DND-41 (cell line): ENCODE measurements around the gene MSMB.
"Not testable (repeated sequence)": the region's sequence is repeated elsewhere in the genome, so short reads cannot be mapped to it uniquely, and the experiment has no call there.

ENCODE experiments used
- ATAC-seq: fragments of 200-7000 bp; cut with Tn5 transposase; 3 replicates; pipeline ENCODE4 v1.9.1; 2021; ENCODE audit warnings: low read depth; ENCODE audit not compliant: insufficient read depth
- DNase-seq: peaks from one replicate; pipeline ENCODE4 v3.0.0-alpha.2; 2020
- H2AFZ ChIP-seq: 2 replicates; pipeline ENCODE4 v1.6.0; 2012; ENCODE audit warnings: low read depth, low read length
- H3K27ac ChIP-seq: 2 replicates; pipeline ENCODE4 v1.5.1; 2012; ENCODE audit warnings: low read length, inconsistent platforms
- H3K27me3 ChIP-seq: fragments of 200-600 bp; sonication (generic); 2 replicates; pipeline ENCODE4 v1.6.0; 2012; ENCODE audit warnings: low read length, mild to moderate bottlenecking, inconsistent platforms; ENCODE audit not compliant: insufficient read depth, poor library complexity
- H3K36me3 ChIP-seq: 2 replicates; pipeline ENCODE4 v1.5.1; 2012; ENCODE audit warnings: low read length, inconsistent platforms; ENCODE audit not compliant: insufficient read depth
- H3K4me1 ChIP-seq: 2 replicates; pipeline ENCODE4 v1.5.1; 2012; ENCODE audit warnings: mild to moderate bottlenecking, low read length; ENCODE audit not compliant: insufficient read depth
- H3K4me2 ChIP-seq: 2 replicates; pipeline ENCODE4 v1.6.0; 2012; ENCODE audit warnings: mild to moderate bottlenecking, moderate library complexity, low read length, inconsistent platforms; ENCODE audit not compliant: insufficient read depth
- H3K4me3 ChIP-seq, 2 experiments: fragments of 200-600 bp in 1 of 2; shearing (Covaris generic) in 1 of 2; 2 replicates each; pipeline ENCODE4 v1.5.1; 2012 to 2016; ENCODE audit warnings: inconsistent platforms in 2 of 2, low read length in 2 of 2, mild to moderate bottlenecking in 2 of 2, low read depth in 1 of 2, moderate library complexity in 1 of 2
- H3K79me2 ChIP-seq: 2 replicates; pipeline ENCODE4 v1.6.0; 2012; ENCODE audit warnings: low read length, inconsistent platforms; ENCODE audit not compliant: insufficient read depth
- H3K9ac ChIP-seq: 2 replicates; pipeline ENCODE4 v1.6.0; 2012; ENCODE audit warnings: low read depth, mild to moderate bottlenecking, inconsistent platforms, low read length, moderate library complexity
- H3K9me3 ChIP-seq: 2 replicates; pipeline ENCODE4 v1.5.1; 2012; ENCODE audit warnings: low read length, moderate library complexity, mild to moderate bottlenecking, inconsistent platforms; ENCODE audit not compliant: insufficient read depth, severe bottlenecking
- H4K20me1 ChIP-seq: 2 replicates; pipeline ENCODE4 v1.6.0; 2012; ENCODE audit warnings: low read length; ENCODE audit not compliant: insufficient read depth
- CTCF ChIP-seq: IDR thresholded peaks from 2 replicates; pipeline ENCODE4 v1.5.1; 2012; ENCODE audit warnings: borderline replicate concordance, low read length, moderate library complexity, mild to moderate bottlenecking; ENCODE audit not compliant: poor library complexity, severe bottlenecking; ENCODE audit errors: extremely low read depth
- EZH2 ChIP-seq: IDR thresholded peaks from 3 replicates; pipeline ENCODE4 v1.6.1; 2012; ENCODE audit warnings: borderline replicate concordance, low read depth, mild to moderate bottlenecking, moderate library complexity, low read length, inconsistent platforms; ENCODE audit not compliant: severe bottlenecking

MSMB gene

DNA sequence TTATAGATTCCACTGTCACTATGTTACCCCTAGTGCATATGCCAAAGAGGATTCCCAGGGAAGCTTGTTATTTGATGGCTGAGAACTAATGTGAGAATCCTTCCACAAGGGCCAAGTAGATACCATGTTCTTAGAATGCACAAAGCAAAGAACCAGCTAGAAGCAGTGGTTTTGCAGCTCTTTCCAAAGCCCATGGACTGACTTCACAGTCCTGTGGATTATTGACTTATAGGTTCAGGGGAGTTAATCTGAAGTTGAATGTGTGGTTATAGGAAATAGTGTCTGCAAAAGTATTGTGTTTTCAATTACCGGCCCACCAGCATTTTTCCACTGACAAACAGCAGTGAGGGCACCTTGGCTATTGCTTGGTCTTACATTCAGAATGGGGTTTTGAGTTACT lies 45.5 kb downstream of the MSMB start:
- Histone ChIP-seq H3K27me3 (no peaks in the 10 kb centered on the region), H3K36me3 (peaks cover 82% of the 10 kb centered on the region), H3K4me2 (no peak overlapping the region), H3K9ac (no peak overlapping the region), H3K79me2 (peaks cover 17% of the 10 kb centered on the region), H3K4me1 (no peaks in the 10 kb centered on the region), H3K4me3 (no peak overlapping the region), H4K20me1 (peaks cover 15% of the 10 kb centered on the region; the same call in 1 of the 2 replicates), H2AFZ (no peak overlapping the region), H3K9me3 (no peaks in the 10 kb centered on the region), H3K27ac (no peak overlapping the region)
- no peak for DNase-seq
- ATAC-seq, result no peak
- no peak for TF ChIP-seq EZH2
- no peak for TF ChIP-seq CTCF

DNA sequence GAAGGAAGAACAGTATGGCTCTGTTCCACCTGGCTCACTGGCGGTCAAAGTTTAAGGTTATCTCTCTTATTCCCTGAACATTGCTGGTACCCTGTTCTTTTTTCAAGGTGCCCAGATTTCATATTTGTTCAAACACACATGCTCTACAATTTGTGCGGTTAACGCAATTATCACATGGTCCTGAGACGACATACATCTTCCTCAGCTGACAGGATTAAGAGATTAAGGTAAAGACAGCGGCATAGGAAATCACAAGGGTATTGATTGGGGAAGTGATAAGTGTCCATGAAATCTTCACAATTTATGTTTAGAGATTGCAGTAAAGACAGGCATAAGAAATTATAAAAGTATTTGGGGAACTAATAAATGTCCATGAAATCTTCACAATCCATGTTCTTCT lies 46.1 kb downstream of the MSMB start:
- H3K4me1 ChIP-seq, H3K9ac ChIP-seq, H3K4me3 ChIP-seq, H3K27me3 ChIP-seq, H3K27ac ChIP-seq, ATAC-seq, H3K4me2 ChIP-seq, H2AFZ ChIP-seq, H3K9me3 ChIP-seq, DNase-seq: not testable (repeated sequence)
- peaks cover 77% of the 10 kb centered on the region for H3K36me3 ChIP-seq
- H4K20me1 ChIP-seq, result peaks cover 13% of the 10 kb centered on the region; the same call in 1 of the 2 replicates
- peaks cover 17% of the 10 kb centered on the region for H3K79me2 ChIP-seq

DNA sequence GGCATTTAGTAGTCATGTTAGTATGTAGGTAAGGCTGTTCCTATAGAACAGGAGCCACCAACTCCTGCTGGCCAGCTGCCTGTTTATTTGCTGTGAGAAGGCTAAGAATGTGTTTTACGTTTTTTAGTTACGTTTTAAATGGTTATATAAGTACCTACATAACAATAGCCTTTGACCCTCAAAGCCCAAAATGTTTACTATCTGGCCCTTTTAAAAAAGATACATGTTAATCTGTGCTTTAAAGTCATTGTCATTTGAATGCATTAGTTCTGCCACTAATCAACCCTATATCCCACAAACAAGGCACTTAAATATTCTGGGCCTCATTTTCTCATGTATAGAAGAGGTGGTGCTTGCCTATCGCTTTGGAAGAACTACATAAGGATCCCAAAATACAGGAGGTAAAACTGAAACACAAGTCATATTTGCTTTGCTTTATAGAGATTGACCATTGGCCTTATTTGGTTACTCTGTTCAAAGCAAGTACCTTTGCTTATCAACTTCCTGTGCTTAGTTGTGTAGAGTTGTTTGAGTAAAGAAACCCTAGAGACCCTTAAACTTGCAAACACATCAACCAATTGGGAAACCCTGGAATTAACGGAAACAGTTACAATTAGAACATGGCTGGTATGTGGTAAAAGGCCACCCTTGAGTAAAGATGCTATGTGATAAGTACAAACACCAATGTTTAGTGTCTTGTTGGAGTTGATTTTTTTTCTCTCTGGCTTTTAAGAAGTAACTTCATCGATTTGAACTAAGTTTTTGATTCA lies 47.9 kb downstream of the MSMB start:
- Histone ChIP-seq H3K9ac (no peak overlapping the region), H2AFZ (no peak overlapping the region), H3K36me3 (peaks cover 66% of the 10 kb centered on the region), H3K4me1 (no peaks in the 10 kb centered on the region), H3K4me2 (no peak overlapping the region), H4K20me1 (peaks cover 13% of the 10 kb centered on the region; the same call in 1 of the 2 replicates), H3K79me2 (peaks cover 21% of the 10 kb centered on the region), H3K27me3 (no peaks in the 10 kb centered on the region), H3K27ac (no peak overlapping the region), H3K4me3 (no peak overlapping the region), H3K9me3 (no peaks in the 10 kb centered on the region)
- TF ChIP-seq CTCF (no peak), EZH2 (no peak)
- no peak for ATAC-seq
- no peak for DNase-seq

DNA sequence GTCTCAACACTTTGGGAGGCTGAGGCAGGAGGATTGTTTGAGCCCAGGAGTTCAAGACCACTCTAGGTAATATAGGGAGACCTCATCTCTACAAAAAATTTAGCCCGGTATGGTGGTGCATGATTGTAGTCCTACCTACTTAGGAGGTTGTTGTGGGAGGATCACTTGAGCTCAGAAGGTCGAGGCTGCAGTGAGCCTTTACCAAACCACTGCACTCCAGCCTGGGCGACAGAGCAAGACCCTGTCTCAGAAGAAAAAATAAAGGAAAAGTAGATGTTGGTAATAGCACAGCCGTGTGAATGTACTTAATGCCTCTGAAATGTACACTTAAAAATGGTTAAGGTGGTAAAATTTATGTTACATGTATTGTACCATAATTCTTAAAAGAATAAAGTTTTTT lies 48.5 kb downstream of the MSMB start:
- no peaks in the 10 kb centered on the region for H3K9me3 ChIP-seq
- no peak overlapping the region for H3K4me3 ChIP-seq
- no peak overlapping the region for H3K27ac ChIP-seq
- H3K36me3 ChIP-seq, result peaks cover 65% of the 10 kb centered on the region
- TF ChIP-seq EZH2, result no peak
- TF ChIP-seq CTCF, result no peak
- peaks cover 18% of the 10 kb centered on the region; the same call in 1 of the 2 replicates for H3K79me2 ChIP-seq
- no peak for ATAC-seq
- no peaks in the 10 kb centered on the region for H3K4me1 ChIP-seq
- H4K20me1 ChIP-seq, result peaks cover 10% of the 10 kb centered on the region; the same call in 1 of the 2 replicates
- H2AFZ ChIP-seq, result no peak overlapping the region
- DNase-seq, result no peak
- H3K27me3 ChIP-seq, result no peaks in the 10 kb centered on the region
- no peak overlapping the region for H3K4me2 ChIP-seq
- H3K9ac ChIP-seq, result no peak overlapping the region

- H3K9ac ChIP-seq, H3K9me3 ChIP-seq, H3K27me3 ChIP-seq, H3K4me2 ChIP-seq, H3K4me3 ChIP-seq, H4K20me1 ChIP-seq, H3K27ac ChIP-seq, DNase-seq, H3K4me1 ChIP-seq, H2AFZ ChIP-seq, ATAC-seq: not testable (repeated sequence)
- H3K79me2 ChIP-seq, result peaks cover 20% of the 10 kb centered on the region; the same call in 1 of the 2 replicates
- peaks cover 26% of the 10 kb centered on the region; the same call in 1 of the 2 replicates for H3K36me3 ChIP-seq
Observed at GRCh38 chr10:45985590-45985989, 60.5 kb downstream of the MSMB start.

- not testable (repeated sequence) for H4K20me1 ChIP-seq, H3K4me3 ChIP-seq, DNase-seq, H3K4me2 ChIP-seq, H3K9me3 ChIP-seq, H3K27me3 ChIP-seq, H3K4me1 ChIP-seq, ATAC-seq, H2AFZ ChIP-seq, H3K9ac ChIP-seq, H3K27ac ChIP-seq
- Histone ChIP-seq H3K36me3 (peaks cover 24% of the 10 kb centered on the region; the same call in 1 of the 2 replicates), H3K79me2 (peaks cover 25% of the 10 kb centered on the region; the same call in 1 of the 2 replicates)
Observed at GRCh38 chr10:45984473-45984872, 61.6 kb downstream of the MSMB start.
